ENCODE measurements around the gene BEGAIN. TPM values are rescaled to one million over a fixed set of nuclear protein-coding genes. Genes with fewer than 3 reads are reported as not detected.

The BEGAIN gene
- total and polyA plus RNA-seq, 9 of the 15 experiments (the other 6 are each of a cell fraction or from before 2014, with no cell fraction given): 0.07 to 0.68 (median 0.55) TPM; not detected in 3

- H3K9me1 ChIP-seq (ENCODE audit: control insufficient read depth, insufficient read depth, low read length): no peaks in the 10 kb centered on the region
- H3K4me3 ChIP-seq: no peak overlapping the region
- no peaks in the 10 kb centered on the region for H3K36me3 ChIP-seq (ENCODE audit: control insufficient read depth, insufficient read depth, low read length)
- FAIRE-seq: no peak
- POLR2A ChIA-PET: interaction anchor here (0.5 kb wide), 1 partner anchor 18 kb away, joined by 3 read pairs; no protein-coding TSS in a partner anchor
- ATAC-seq: no peak
- H3K27ac ChIP-seq (ENCODE audit: extremely low read depth, low read depth, low read length): no peak overlapping the region
- H2AFZ ChIP-seq (ENCODE audit: low read depth, low read length): no peak overlapping the region
- CTCF ChIA-PET (ENCODE audit: low intra/inter-chr PET ratio): no interaction called here
- H3K4me1 ChIP-seq (replicated peaks in 1 of 2; ENCODE audit: control insufficient read depth in 2 of 2, insufficient read depth in 2 of 2, low read length in 2 of 2): peaks cover 0 to 4% of the 10 kb centered on the region in 2 experiments; a peak in 2 of 5 replicates
- H3K27me3 ChIP-seq (ENCODE audit: control insufficient read depth in 2 of 2, insufficient read depth in 2 of 2, low read length in 2 of 2): peaks cover 16 to 55% of the 10 kb centered on the region in 2 experiments; a peak in 4 of 5 replicates
- H3K9ac ChIP-seq (ENCODE audit: insufficient read depth in 1 of 2, low read depth in 2 of 2, low read length in 2 of 2): no peak overlapping the region
- 5% methylated on average over 15 of the region's 27 CpGs for WGBS (ENCODE audit: insufficient coverage, low coverage, missing lambda C conversion rate)
- intact Hi-C loops (cut with micrococcal nuclease): no loop called here
- no peaks in the 10 kb centered on the region for H3K9me3 ChIP-seq (replicated peaks; ENCODE audit: control insufficient read depth, insufficient read depth, low read depth, low read length)
- no TSS peak for BruUV-seq (replicated peaks)
- in situ Hi-C loops (cut with MboI): no loop called here
- H3K4me2 ChIP-seq (ENCODE audit: insufficient read depth, low read length): no peak overlapping the region
- no peaks in the 10 kb centered on the region for H3K79me2 ChIP-seq (ENCODE audit: control insufficient read depth, insufficient read depth, low read length)
- no peak for TF ChIP-seq ZNF232 (CRISPR knock-in tag; IDR thresholded peaks at IDR 0.05)
- no peak for TF ChIP-seq ZBED1 (IDR thresholded peaks at IDR 0.05)
- no peak for TF ChIP-seq PATZ1 (CRISPR knock-in tag; IDR thresholded peaks at IDR 0.05; ENCODE audit: borderline replicate concordance)
- TF ChIP-seq, protein P1, sequence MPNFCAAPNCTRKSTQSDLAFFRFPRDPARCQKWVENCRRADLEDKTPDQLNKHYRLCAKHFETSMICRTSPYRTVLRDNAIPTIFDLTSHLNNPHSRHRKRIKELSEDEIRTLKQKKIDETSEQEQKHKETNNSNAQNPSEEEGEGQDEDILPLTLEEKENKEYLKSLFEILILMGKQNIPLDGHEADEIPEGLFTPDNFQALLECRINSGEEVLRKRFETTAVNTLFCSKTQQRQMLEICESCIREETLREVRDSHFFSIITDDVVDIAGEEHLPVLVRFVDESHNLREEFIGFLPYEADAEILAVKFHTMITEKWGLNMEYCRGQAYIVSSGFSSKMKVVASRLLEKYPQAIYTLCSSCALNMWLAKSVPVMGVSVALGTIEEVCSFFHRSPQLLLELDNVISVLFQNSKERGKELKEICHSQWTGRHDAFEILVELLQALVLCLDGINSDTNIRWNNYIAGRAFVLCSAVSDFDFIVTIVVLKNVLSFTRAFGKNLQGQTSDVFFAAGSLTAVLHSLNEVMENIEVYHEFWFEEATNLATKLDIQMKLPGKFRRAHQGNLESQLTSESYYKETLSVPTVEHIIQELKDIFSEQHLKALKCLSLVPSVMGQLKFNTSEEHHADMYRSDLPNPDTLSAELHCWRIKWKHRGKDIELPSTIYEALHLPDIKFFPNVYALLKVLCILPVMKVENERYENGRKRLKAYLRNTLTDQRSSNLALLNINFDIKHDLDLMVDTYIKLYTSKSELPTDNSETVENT (CRISPR knock-in tag; IDR thresholded peaks at IDR 0.05): no peak
- TF ChIP-seq HMG20A (CRISPR knock-in tag; conservative IDR thresholded peaks at IDR 0.05): no peak
- TF ChIP-seq SPI1 (IDR thresholded peaks at IDR 0.05; ENCODE audit: borderline replicate concordance, low read depth, low read length): no peak
- TF ChIP-seq ATF3 (IDR thresholded peaks at IDR 0.05): no peak
- TF ChIP-seq ATF3 (CRISPR knock-in tag; conservative IDR thresholded peaks at IDR 0.05): no peak
- no peak for TF ChIP-seq ZNF354B (CRISPR knock-in tag; IDR thresholded peaks at IDR 0.05)
- no peak for TF ChIP-seq COPS2 (conservative IDR thresholded peaks at IDR 0.05)
- TF ChIP-seq HOXB6 (CRISPR knock-in tag; IDR thresholded peaks at IDR 0.05; ENCODE audit: borderline replicate concordance): no peak
- TF ChIP-seq PCBP2 (IDR thresholded peaks at IDR 0.05; ENCODE audit: low read depth, low read length, poor library complexity, severe bottlenecking): no peak
- TF ChIP-seq KDM5B (IDR thresholded peaks at IDR 0.05; ENCODE audit: insufficient replicate concordance, low read depth, low read length): no peak
- no peak for TF ChIP-seq ZNF184 (CRISPR knock-in tag; IDR thresholded peaks at IDR 0.05)
- no peaks in the 10 kb centered on the region for H4K20me1 ChIP-seq (replicated peaks; ENCODE audit: control insufficient read depth, insufficient read depth, low read length)
- DNase-seq (ENCODE audit: extremely low read depth in 1 of 4, low spot score in 3 of 4): no peak
These were observed 6.8 kb upstream of the BEGAIN start for GRCh38 chr14:100593751-100594624.

All from K562 (cell line).